ENCODE measurements around the gene ZSCAN16. TPM values are rescaled to one million over a fixed set of nuclear protein-coding genes. Genes with fewer than 3 reads are reported as not detected.

The ZSCAN16 gene
- total RNA-seq, 4 donors from 2014 or later = 2.8 to 6.0 (median 3.5) TPM

GRCh38 chr6:28134015-28134414 is 9.6 kb downstream of the ZSCAN16 start:
- DNase-seq (ENCODE audit: low spot score) (no peak), ATAC-seq (ENCODE audit: low FRiP score) (no peak)
- TF ChIP-seq CTCF (IDR thresholded peaks at IDR 0.05) = no peak

DNA sequence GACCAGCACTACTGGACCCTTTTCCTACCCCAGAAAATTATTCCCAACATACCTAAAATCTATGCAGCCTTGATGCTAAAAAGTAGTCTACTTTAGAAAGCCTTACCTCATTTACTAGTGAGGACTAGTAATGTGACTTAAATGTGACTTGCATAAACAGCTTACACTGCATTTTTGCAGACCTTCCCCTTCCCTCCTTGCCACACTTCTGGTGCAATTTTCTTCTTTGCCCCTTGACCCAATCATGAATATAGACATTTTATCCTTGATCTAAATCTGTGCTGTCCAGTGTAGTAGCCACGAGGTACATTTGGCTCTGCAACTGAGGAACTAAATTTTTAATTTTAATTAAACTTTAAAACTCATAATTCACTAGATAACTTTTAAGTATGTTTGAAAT is 10.3 kb downstream of the ZSCAN16 start:
- ATAC-seq (ENCODE audit: low FRiP score) = no peak
- no peak for TF ChIP-seq CTCF (IDR thresholded peaks at IDR 0.05)
- DNase-seq (ENCODE audit: low spot score) = no peak

DNA sequence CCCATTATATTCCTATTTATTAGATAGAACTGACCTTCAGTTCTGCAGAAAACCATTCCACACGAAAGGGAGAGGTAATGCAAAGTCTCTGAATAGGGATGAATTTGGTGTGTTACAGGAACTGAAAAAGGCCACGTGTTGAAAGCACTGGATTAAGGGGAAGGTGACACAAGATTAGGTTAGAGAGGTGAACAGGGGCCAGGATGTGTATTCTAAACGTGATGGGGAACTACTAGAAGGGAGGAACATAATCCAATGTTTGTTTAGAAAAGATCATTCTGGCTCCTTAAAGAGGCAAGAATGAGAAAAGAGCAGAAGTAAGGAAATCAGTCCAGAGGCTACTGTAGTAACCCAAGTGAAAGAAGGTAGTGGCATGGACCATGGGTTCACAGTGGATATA is 11.0 kb downstream of the ZSCAN16 start:
- DNase-seq (ENCODE audit: low spot score) = no peak
- no peak for ATAC-seq (ENCODE audit: low FRiP score)
- no peak for TF ChIP-seq CTCF (IDR thresholded peaks at IDR 0.05)

DNA sequence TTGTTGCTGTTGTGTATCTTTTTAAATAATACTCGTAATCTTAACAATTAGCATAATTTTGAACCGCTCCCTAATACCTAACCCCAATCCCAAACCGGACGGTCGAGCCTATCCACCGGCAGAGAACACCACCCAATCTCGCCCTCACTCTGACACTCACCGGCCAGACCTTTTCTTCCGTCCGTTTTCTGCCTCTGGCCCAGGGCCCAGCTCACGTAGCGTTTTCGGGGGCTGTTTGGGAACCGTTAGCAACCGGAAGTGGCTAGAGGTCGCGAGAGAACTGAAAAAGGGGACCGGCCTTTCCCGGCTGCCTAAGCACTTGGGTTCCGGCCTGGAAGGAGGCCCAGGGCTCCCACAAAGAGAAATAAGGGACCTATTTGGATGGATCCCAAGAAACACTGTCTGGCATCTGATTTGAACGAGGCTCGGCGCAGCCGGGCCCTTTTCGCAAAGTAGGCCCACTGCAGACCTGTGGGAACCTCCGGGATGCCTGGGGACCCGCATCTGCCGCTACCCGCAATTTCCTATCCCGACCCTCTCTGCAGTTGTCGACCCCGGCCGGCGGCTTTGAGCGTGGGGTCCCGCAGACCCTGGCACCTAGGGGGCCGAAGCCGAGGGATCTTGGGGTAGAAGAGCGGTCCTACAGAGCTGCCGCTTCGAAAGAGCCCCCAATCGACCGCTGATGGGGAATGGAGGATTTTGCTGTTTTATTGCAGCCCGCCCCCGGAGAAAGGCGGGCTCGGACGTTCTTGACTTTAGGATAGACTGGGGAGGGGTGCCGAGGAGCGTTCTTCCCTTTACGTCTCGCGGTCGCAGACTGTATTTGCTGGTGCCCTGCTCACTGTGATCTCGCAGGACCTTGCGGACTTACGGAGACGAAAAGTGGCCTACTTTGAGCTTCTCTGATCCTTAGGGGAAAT is 12.4 kb downstream of the ZSCAN16 start:
- ATAC-seq (ENCODE audit: low FRiP score) = peak; percentile 94
- TF ChIP-seq CTCF (IDR thresholded peaks at IDR 0.05) = no peak
- peak; percentile 77 for DNase-seq (ENCODE audit: low spot score)

DNA sequence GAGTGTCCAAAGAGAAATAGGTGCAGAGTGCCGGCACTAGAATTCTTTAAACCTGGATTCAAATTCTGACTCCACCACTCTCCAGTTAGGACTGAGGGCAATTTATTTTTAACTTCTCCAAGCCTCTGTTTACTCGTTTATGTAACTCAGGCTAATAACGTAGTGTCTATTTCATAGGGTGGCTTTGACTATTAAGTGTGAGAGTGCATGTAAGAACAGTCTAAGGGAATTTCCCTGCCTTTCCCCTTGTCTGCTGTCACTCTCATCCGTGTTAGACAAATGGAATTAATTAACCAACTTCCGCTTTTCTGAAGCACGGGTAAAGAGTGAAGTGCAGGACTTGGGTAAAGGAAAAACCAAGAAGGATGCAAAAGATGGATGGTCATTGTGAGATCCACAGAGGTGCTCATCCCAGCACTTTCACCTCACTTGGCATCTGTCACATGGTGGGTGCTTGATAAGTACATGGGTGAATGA is 13.1 kb downstream of the ZSCAN16 start:
- no peak for TF ChIP-seq CTCF (IDR thresholded peaks at IDR 0.05)
- ATAC-seq (ENCODE audit: low FRiP score) (peak; percentile 3), DNase-seq (ENCODE audit: low spot score) (no peak)

DNA sequence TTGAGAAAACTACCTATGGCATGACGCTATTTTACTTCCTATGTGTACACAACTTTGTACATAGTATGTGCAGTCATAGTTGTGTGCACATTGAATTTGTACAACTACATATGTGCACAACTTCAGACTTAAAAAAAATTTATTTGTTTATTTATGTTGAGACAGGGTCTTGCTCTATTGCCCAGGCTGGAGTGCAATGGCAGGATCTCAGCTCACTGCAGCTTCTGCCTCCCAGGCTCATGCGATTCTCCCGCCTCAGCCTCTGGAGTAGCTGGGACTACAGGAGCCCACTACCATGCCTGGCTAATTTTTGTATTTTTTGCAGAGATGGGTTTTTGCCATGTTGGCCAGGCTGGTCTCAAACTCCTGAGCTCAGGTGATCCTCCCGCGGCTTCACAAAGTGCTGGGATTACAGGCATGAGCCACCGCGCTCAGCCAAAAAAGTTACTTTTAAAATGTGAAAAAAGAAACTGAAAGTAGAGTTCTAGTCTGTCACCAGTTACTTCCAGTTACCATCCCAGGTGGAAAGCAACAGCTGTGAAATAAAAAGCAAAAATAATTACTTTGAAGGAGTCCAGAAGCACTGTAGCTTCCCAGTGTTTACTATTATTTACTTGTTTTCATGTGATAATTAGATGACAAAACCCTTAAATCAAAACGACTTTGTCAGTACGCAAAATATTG is 15.6 kb downstream of the ZSCAN16 start:
- DNase-seq (ENCODE audit: low spot score) (no peak), ATAC-seq (ENCODE audit: low FRiP score) (no peak)
- no peak for TF ChIP-seq CTCF (IDR thresholded peaks at IDR 0.05)

Data from omental fat pad (tissue), 4 donors.